Neural cell (in vitro differentiated cells): ENCODE measurements around the gene RPRML. TPM values are rescaled to one million over a fixed set of nuclear protein-coding genes. Genes with fewer than 3 reads are reported as not detected.

ENCODE experiments used
- H2AFZ ChIP-seq: fragments of 200-600, 300-800 bp; sonication (generic), shearing (Covaris generic); 2 replicates; pipeline ENCODE4 v1.6.0; 2014; ENCODE audit warnings: low read depth, mild to moderate bottlenecking, antibody characterized with exemption, low read length, moderate library complexity
- H3F3A ChIP-seq: fragments of 200-600 bp; shearing (Covaris generic); 2 replicates; pipeline ENCODE4 v1.6.1; 2016; ENCODE audit warnings: mild to moderate bottlenecking, moderate library complexity, mixed read lengths, antibody characterized with exemption, low read length; ENCODE audit not compliant: insufficient read depth, poor library complexity, severe bottlenecking
- H3K27ac ChIP-seq: fragments of 200-600, 300-800 bp; sonication (generic), shearing (Covaris generic); 2 replicates; pipeline ENCODE4 v1.5.1; 2014; ENCODE audit warnings: mild to moderate bottlenecking, low read length, moderate library complexity
- H3K27me3 ChIP-seq: fragments of 300-800, 200-600 bp; sonication (generic), shearing (Covaris generic); 2 replicates; pipeline ENCODE4 v1.6.0; 2014; ENCODE audit warnings: mild to moderate bottlenecking, low read depth, low read length, moderate library complexity; ENCODE audit not compliant: insufficient read depth
- H3K36me3 ChIP-seq: fragments of 300-800, 200-600 bp; sonication (generic), shearing (Covaris generic); 2 replicates; pipeline ENCODE4 v1.5.1; 2014; ENCODE audit warnings: mild to moderate bottlenecking, antibody characterized with exemption, low read length, moderate library complexity; ENCODE audit not compliant: insufficient read depth
- H3K4me2 ChIP-seq: fragments of 300-800, 200-600 bp; sonication (generic), shearing (Covaris generic); 2 replicates; pipeline ENCODE4 v1.6.0; 2014; ENCODE audit warnings: mild to moderate bottlenecking, low read length
- H3K4me3 ChIP-seq: fragments of 300-800, 200-600 bp; sonication (generic), shearing (Covaris generic); 2 replicates; pipeline ENCODE4 v1.5.1; 2014; ENCODE audit warnings: mild to moderate bottlenecking, low read length, moderate library complexity
- H3K79me2 ChIP-seq: fragments of 200-600 bp; shearing (Covaris generic); replicated peaks from 2 replicates; pipeline ENCODE4 v1.6.0; 2014; ENCODE audit warnings: mild to moderate bottlenecking, low read length, moderate library complexity; ENCODE audit not compliant: insufficient read depth
- H3K9ac ChIP-seq: fragments of 300-800, 200-600 bp; sonication (generic), shearing (Covaris generic); 2 replicates; pipeline ENCODE4 v1.6.1; 2016; ENCODE audit warnings: mild to moderate bottlenecking, low read length, mixed read lengths
- H3K9me2 ChIP-seq: fragments of 200-600 bp; shearing (Covaris generic); 2 replicates; pipeline ENCODE4 v1.6.1; 2016; ENCODE audit warnings: mild to moderate bottlenecking, low read length, mixed read lengths; ENCODE audit not compliant: insufficient read depth
- H3K9me3 ChIP-seq: fragments of 200-600, 300-800 bp; sonication (generic), shearing (Covaris generic); 2 replicates; pipeline ENCODE4 v1.6.1; 2016; ENCODE audit warnings: mild to moderate bottlenecking, mixed run types, low read length, moderate library complexity, mixed read lengths
- H4K20me1 ChIP-seq: fragments of 200-600 bp; shearing (Covaris generic); 2 replicates; pipeline ENCODE4 v1.6.1; 2016; ENCODE audit warnings: mild to moderate bottlenecking, mixed run types; ENCODE audit not compliant: insufficient read depth
- EP300 ChIP-seq: fragments of 450-650 bp; conservative IDR thresholded peaks from 2 replicates; pipeline ENCODE4 v1.6.1; 2014; ENCODE audit warnings: antibody characterized with exemption, mild to moderate bottlenecking, moderate library complexity; ENCODE audit not compliant: poor library complexity, severe bottlenecking
- EZH2 ChIP-seq: fragments of 200-600, 300-800 bp; shearing (Covaris generic), sonication (generic); IDR thresholded peaks from 2 replicates; pipeline ENCODE4 v1.6.1; 2014; ENCODE audit warnings: antibody characterized with exemption, low read length, borderline replicate concordance, mild to moderate bottlenecking; ENCODE audit not compliant: insufficient read depth, poor library complexity, severe bottlenecking
- MXI1 ChIP-seq: fragments of 450-650 bp; conservative IDR thresholded peaks from 2 replicates; pipeline ENCODE4 v1.6.1; 2014; ENCODE audit warnings: antibody characterized with exemption, mild to moderate bottlenecking; ENCODE audit not compliant: poor library complexity, severe bottlenecking
- POLR2AphosphoS5 ChIP-seq: IDR thresholded peaks from 2 replicates; pipeline ENCODE4 v1.6.1; 2012
- RAD21 ChIP-seq: fragments of 450-650 bp; conservative IDR thresholded peaks from 2 replicates; pipeline ENCODE4 v1.6.1; 2014; ENCODE audit warnings: antibody characterized with exemption, mild to moderate bottlenecking, moderate library complexity
- SMC3 ChIP-seq: fragments of 450-650 bp; conservative IDR thresholded peaks from 2 replicates; pipeline ENCODE4 v1.6.1; 2014; ENCODE audit warnings: antibody characterized with exemption, mild to moderate bottlenecking, moderate library complexity; ENCODE audit not compliant: poor library complexity
- TAF1 ChIP-seq: IDR thresholded peaks from 2 replicates; pipeline ENCODE4 v1.6.1; 2012; ENCODE audit warnings: low read depth
- polyA plus RNA-seq: library from polyadenylated mRNA; depleted of rRNA; stranded (reverse); fragments of >200 nt; gene quantifications from 2 replicates; pipeline ENCODE4 v1.2.3, GENCODE V29; 2014
- TF ChIP-seq, protein P1 (sequence below): IDR thresholded peaks from 2 replicates; pipeline ENCODE4 v1.6.1; 2012; ENCODE audit warnings: borderline replicate concordance
- TF ChIP-seq, protein P2 (sequence below): fragments of 450-650 bp; IDR thresholded peaks from 2 replicates; pipeline ENCODE4 v1.5.1; 2014; ENCODE audit warnings: antibody characterized with exemption, mild to moderate bottlenecking, moderate library complexity; ENCODE audit not compliant: poor library complexity, severe bottlenecking

RPRML gene
- polyA plus RNA-seq, 1 donor from 2014 or later: 4.7 TPM

DNA sequence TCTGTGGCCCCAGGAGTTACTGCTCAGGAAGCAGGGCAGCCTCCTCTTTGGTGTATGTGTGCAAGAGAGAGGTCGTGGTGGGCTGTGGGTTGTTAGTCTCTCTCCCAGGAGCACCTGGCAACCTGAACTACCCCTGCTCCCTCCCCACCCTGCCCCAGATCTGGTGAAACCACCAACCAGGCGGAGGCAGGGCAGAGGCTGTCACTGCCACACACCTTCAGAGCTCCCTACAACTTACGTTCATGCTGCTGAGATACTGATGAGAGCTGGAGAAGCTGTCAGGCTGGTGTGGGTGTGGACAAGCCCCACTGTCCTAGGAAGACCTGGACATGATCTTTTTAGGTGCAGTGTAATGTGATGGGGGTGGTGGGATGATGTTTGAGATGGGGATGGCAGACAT lies 31.8 kb downstream of the RPRML start:
- Histone ChIP-seq H4K20me1 (no peaks in the 10 kb centered on the region), H3K36me3 (no peaks in the 10 kb centered on the region), H3K4me3 (no peak overlapping the region), H3K9ac (no peak overlapping the region), H3K79me2 (no peaks in the 10 kb centered on the region), H3K9me3 (no peaks in the 10 kb centered on the region), H3K9me2 (no peaks in the 10 kb centered on the region), H3F3A (no peaks in the 10 kb centered on the region), H3K4me2 (no peak overlapping the region), H3K27me3 (no peaks in the 10 kb centered on the region), H3K27ac (no peak overlapping the region), H2AFZ (no peak overlapping the region)
- peak; percentile 15 for TF ChIP-seq POLR2AphosphoS5
- TF ChIP-seq TAF1: no peak

DNA sequence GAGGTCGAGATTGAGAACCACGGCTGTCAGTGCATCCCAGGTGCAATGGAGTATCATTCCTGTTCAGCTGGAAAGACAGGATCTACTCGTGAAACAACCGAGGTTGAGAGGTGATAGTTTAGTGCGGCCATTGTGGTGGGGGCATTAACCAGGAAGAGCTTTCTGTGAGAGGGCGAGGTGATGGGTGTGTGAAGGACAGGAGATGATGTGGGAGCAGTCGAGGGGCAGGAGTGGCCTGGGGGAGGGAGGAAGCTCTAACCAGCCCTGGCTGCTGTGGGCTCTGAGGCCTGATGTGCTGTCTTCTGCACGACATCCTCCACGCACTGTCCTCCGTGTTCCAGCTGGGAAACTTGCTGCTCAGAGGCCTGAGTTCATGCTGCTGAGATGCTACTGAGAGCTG lies 34.1 kb downstream of the RPRML start:
- no peaks in the 10 kb centered on the region for H3F3A ChIP-seq
- H3K27ac ChIP-seq: no peak overlapping the region
- no peaks in the 10 kb centered on the region for H3K79me2 ChIP-seq
- TF ChIP-seq, protein P1, sequence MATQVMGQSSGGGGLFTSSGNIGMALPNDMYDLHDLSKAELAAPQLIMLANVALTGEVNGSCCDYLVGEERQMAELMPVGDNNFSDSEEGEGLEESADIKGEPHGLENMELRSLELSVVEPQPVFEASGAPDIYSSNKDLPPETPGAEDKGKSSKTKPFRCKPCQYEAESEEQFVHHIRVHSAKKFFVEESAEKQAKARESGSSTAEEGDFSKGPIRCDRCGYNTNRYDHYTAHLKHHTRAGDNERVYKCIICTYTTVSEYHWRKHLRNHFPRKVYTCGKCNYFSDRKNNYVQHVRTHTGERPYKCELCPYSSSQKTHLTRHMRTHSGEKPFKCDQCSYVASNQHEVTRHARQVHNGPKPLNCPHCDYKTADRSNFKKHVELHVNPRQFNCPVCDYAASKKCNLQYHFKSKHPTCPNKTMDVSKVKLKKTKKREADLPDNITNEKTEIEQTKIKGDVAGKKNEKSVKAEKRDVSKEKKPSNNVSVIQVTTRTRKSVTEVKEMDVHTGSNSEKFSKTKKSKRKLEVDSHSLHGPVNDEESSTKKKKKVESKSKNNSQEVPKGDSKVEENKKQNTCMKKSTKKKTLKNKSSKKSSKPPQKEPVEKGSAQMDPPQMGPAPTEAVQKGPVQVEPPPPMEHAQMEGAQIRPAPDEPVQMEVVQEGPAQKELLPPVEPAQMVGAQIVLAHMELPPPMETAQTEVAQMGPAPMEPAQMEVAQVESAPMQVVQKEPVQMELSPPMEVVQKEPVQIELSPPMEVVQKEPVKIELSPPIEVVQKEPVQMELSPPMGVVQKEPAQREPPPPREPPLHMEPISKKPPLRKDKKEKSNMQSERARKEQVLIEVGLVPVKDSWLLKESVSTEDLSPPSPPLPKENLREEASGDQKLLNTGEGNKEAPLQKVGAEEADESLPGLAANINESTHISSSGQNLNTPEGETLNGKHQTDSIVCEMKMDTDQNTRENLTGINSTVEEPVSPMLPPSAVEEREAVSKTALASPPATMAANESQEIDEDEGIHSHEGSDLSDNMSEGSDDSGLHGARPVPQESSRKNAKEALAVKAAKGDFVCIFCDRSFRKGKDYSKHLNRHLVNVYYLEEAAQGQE: no peak
- TF ChIP-seq RAD21 (no peak), EZH2 (no peak), TAF1 (no peak)
- H3K9me2 ChIP-seq: no peaks in the 10 kb centered on the region
- H3K9me3 ChIP-seq: no peaks in the 10 kb centered on the region
- H2AFZ ChIP-seq: no peak overlapping the region
- no peaks in the 10 kb centered on the region for H4K20me1 ChIP-seq
- no peak overlapping the region for H3K4me2 ChIP-seq
- no peak overlapping the region for H3K9ac ChIP-seq
- H3K27me3 ChIP-seq: no peaks in the 10 kb centered on the region
- no peaks in the 10 kb centered on the region for H3K36me3 ChIP-seq
- H3K4me3 ChIP-seq: no peak overlapping the region

DNA sequence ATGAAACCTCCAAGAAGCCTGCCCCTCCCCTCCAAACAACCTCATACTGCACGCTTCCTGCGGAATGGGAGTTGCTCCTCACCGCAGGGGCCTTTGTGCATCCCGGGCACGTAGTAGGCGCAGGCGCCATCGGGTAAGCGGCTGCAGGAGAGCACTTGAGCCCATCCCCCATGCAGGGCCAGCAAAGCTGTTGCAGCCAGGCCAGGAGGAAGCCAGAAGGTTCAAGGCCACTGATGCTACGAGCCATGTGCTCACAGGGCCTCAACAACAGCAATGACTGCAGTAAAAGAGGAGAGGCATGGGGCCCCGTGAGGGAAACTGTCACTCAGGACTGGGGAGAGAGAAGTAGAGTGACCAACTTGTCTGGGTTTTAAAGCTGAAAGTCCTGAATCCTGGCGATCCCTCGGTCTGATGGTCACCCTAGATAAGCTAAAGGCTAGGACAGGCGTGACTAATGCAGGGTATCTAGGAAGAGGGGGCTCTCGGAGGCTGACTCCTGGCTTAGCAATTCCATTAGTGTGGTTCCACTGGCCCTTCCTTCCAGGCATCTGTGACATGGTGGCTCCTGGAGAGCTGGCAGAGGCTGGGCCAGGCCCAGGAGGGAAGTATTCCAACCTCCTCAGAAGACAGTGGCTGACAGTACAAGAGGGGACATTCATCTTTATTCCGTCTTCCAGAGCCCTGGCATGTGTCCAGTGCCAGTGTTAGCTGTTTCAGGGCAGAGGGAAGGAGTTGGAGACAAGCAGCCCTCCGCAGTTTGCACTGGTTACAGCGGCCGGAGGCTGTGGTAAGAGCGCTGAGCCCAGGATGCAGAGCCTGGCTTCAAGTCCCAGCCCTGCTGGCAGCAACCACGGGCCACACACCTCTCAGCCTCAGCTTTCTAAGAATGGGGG lies 35.3 kb downstream of the RPRML start:
- H3K79me2 ChIP-seq: no peaks in the 10 kb centered on the region
- TF ChIP-seq SMC3: no peak
- TF ChIP-seq RAD21: no peak
- TF ChIP-seq EP300: no peak
- TF ChIP-seq POLR2AphosphoS5: no peak
- TF ChIP-seq EZH2: no peak
- TF ChIP-seq MXI1: no peak
- TF ChIP-seq, protein P2, sequence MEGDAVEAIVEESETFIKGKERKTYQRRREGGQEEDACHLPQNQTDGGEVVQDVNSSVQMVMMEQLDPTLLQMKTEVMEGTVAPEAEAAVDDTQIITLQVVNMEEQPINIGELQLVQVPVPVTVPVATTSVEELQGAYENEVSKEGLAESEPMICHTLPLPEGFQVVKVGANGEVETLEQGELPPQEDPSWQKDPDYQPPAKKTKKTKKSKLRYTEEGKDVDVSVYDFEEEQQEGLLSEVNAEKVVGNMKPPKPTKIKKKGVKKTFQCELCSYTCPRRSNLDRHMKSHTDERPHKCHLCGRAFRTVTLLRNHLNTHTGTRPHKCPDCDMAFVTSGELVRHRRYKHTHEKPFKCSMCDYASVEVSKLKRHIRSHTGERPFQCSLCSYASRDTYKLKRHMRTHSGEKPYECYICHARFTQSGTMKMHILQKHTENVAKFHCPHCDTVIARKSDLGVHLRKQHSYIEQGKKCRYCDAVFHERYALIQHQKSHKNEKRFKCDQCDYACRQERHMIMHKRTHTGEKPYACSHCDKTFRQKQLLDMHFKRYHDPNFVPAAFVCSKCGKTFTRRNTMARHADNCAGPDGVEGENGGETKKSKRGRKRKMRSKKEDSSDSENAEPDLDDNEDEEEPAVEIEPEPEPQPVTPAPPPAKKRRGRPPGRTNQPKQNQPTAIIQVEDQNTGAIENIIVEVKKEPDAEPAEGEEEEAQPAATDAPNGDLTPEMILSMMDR: no peak
- TF ChIP-seq, protein P1: no peak
- TF ChIP-seq TAF1: no peak
- H3F3A ChIP-seq: no peaks in the 10 kb centered on the region
- no peaks in the 10 kb centered on the region for H3K36me3 ChIP-seq
- H2AFZ ChIP-seq: no peak overlapping the region
- H3K27ac ChIP-seq: no peak overlapping the region
- H3K4me3 ChIP-seq: no peak overlapping the region
- no peak overlapping the region for H3K4me2 ChIP-seq
- H4K20me1 ChIP-seq: no peaks in the 10 kb centered on the region
- no peaks in the 10 kb centered on the region for H3K9me2 ChIP-seq
- H3K9me3 ChIP-seq: no peaks in the 10 kb centered on the region
- no peaks in the 10 kb centered on the region for H3K27me3 ChIP-seq
- H3K9ac ChIP-seq: no peak overlapping the region
